Esophagus mucosa (tissue), 1 donor: ENCODE measurements around the gene GRIA4. TPM values are rescaled to one million over a fixed set of nuclear protein-coding genes. Genes with fewer than 3 reads are reported as not detected.

Experiments used
- ATAC-seq: fragments of 200-7000 bp; cut with Tn5 transposase; one replicate; pipeline ENCODE4 v1.9.1; 2020
- total RNA-seq: library from RNA; stranded (reverse); gene quantifications from one replicate; pipeline ENCODE4 v1.2.4, GENCODE V29; 2023
- donor health status: DM: yes; HTN: yes; CAD: no.

GRIA4 gene
- total RNA-seq = not detected

- ATAC-seq = no peak
Measured at GRCh38 chr11:105609832-105610781, at the start of gene GRIA4. GRIA4 (plus strand) TSS chr11:105610073; CDS start chr11:105610998, 925 bp downstream.

- ATAC-seq = no peak
Measured at GRCh38 chr11:105573091-105573490, 36.8 kb upstream of the GRIA4 start.

GRCh38 chr11:105574974-105575373 lies 34.9 kb upstream of the GRIA4 start:
- no peak for ATAC-seq

GRCh38 chr11:105577641-105578040 lies 32.2 kb upstream of the GRIA4 start:
- no peak for ATAC-seq

GRCh38 chr11:105579111-105579510 lies 30.8 kb upstream of the GRIA4 start:
- ATAC-seq = no peak

- ATAC-seq = no peak
Measured at GRCh38 chr11:105582497-105582896, 27.4 kb upstream of the GRIA4 start.

- no peak for ATAC-seq
Measured at GRCh38 chr11:105588001-105588400, 21.9 kb upstream of the GRIA4 start.

- no peak for ATAC-seq
Measured at GRCh38 chr11:105589346-105589745, 20.5 kb upstream of the GRIA4 start.

GRCh38 chr11:105592035-105592434 lies 17.8 kb upstream of the GRIA4 start:
- no peak for ATAC-seq

- ATAC-seq = no peak
Measured at GRCh38 chr11:105598371-105598770, 11.5 kb upstream of the GRIA4 start.

GRCh38 chr11:105603156-105603555 lies 6.7 kb upstream of the GRIA4 start:
- ATAC-seq = no peak

- no peak for ATAC-seq
Measured at GRCh38 chr11:105609341-105609781, 512 bp upstream of the GRIA4 start.

- ATAC-seq = no peak
Measured at GRCh38 chr11:105610871-105611571, 1.1 kb downstream of the GRIA4 start.

- no peak for ATAC-seq
Measured at GRCh38 chr11:105611572-105612441, 1.9 kb downstream of the GRIA4 start.

GRCh38 chr11:105612771-105613170 lies 2.9 kb downstream of the GRIA4 start:
- no peak for ATAC-seq

- ATAC-seq = no peak
Measured at GRCh38 chr11:105613183-105613582, 3.3 kb downstream of the GRIA4 start.

GRCh38 chr11:105618343-105618955 lies 8.6 kb downstream of the GRIA4 start:
- ATAC-seq = no peak

GRCh38 chr11:105619556-105619955 lies 9.7 kb downstream of the GRIA4 start:
- ATAC-seq = no peak

- no peak for ATAC-seq
Measured at GRCh38 chr11:105622016-105622415, 12.1 kb downstream of the GRIA4 start.

GRCh38 chr11:105632316-105632715 lies 22.4 kb downstream of the GRIA4 start:
- ATAC-seq = no peak

- ATAC-seq = no peak
Measured at GRCh38 chr11:105635466-105635865, 25.6 kb downstream of the GRIA4 start.

GRCh38 chr11:105636496-105636895 lies 26.6 kb downstream of the GRIA4 start:
- no peak for ATAC-seq
